Measurements from ENCODE around the gene PDLIM4.

Gene PDLIM4

GRCh38 chr5:132227485-132228240 is 29.8 kb upstream of the PDLIM4 start, which contains the start of gene P4HA2:
Gene P4HA2, minus strand, starts transcription at chr5:132227853. Its CDS starts 9,227 bp downstream, at chr5:132218626.
- peak; percentile 45 to 50 for DNase-seq (ENCODE audit: low read depth in 2 of 2)

- DNase-seq (ENCODE audit: low read depth in 2 of 2): no peak
Measured at GRCh38 chr5:132228241-132229035, 29.1 kb upstream of the PDLIM4 start.

- no peak for DNase-seq (ENCODE audit: low read depth in 2 of 2)
Measured at GRCh38 chr5:132229236-132229635, 28.3 kb upstream of the PDLIM4 start.

GRCh38 chr5:132230871-132231270 is 26.6 kb upstream of the PDLIM4 start:
- no peak for DNase-seq (ENCODE audit: low read depth in 2 of 2)

GRCh38 chr5:132232465-132232864 is 25.0 kb upstream of the PDLIM4 start:
- DNase-seq (ENCODE audit: low read depth in 2 of 2): no peak

GRCh38 chr5:132233081-132233480 is 24.4 kb upstream of the PDLIM4 start:
- no peak for DNase-seq (ENCODE audit: low read depth in 2 of 2)

GRCh38 chr5:132233811-132234683 is 23.4 kb upstream of the PDLIM4 start:
- no peak for DNase-seq (ENCODE audit: low read depth in 2 of 2)

- no peak for DNase-seq (ENCODE audit: low read depth in 2 of 2)
Measured at GRCh38 chr5:132234684-132235062, 22.8 kb upstream of the PDLIM4 start.

- no peak for DNase-seq (ENCODE audit: low read depth in 2 of 2)
Measured at GRCh38 chr5:132235340-132235739, 22.2 kb upstream of the PDLIM4 start.

GRCh38 chr5:132237141-132237540 is 20.4 kb upstream of the PDLIM4 start:
- DNase-seq (ENCODE audit: low read depth in 2 of 2): no peak

GRCh38 chr5:132237670-132238069 is 19.8 kb upstream of the PDLIM4 start:
- DNase-seq (ENCODE audit: low read depth in 2 of 2): no peak

- peak; percentile 61 to 67 for DNase-seq (ENCODE audit: low read depth in 2 of 2)
Measured at GRCh38 chr5:132238169-132238744, 19.2 kb upstream of the PDLIM4 start.

GRCh38 chr5:132238901-132239500 is 18.5 kb upstream of the PDLIM4 start:
- DNase-seq (ENCODE audit: low read depth in 2 of 2): no peak

GRCh38 chr5:132239776-132240175 is 17.7 kb upstream of the PDLIM4 start:
- no peak for DNase-seq (ENCODE audit: low read depth in 2 of 2)

GRCh38 chr5:132243366-132243977 is 14.0 kb upstream of the PDLIM4 start:
- DNase-seq (ENCODE audit: low read depth in 2 of 2): no peak

- no peak for DNase-seq (ENCODE audit: low read depth in 2 of 2)
Measured at GRCh38 chr5:132245593-132245992, 11.9 kb upstream of the PDLIM4 start.

- no peak for DNase-seq (ENCODE audit: low read depth in 2 of 2)
Measured at GRCh38 chr5:132246806-132247205, 10.7 kb upstream of the PDLIM4 start.

GRCh38 chr5:132250547-132250946 is 6.9 kb upstream of the PDLIM4 start:
- no peak for DNase-seq (ENCODE audit: low read depth in 2 of 2)

GRCh38 chr5:132251220-132251725 is 6.2 kb upstream of the PDLIM4 start:
- no peak for DNase-seq (ENCODE audit: low read depth in 2 of 2)

- DNase-seq (ENCODE audit: low read depth in 2 of 2): no peak
Measured at GRCh38 chr5:132253008-132253441, 4.5 kb upstream of the PDLIM4 start.

Measured in stimulated activated CD8-positive, alpha-beta memory T cell treated with anti-CD3 and anti-CD28 coated beads, Interleukin-15, amount 100 ng/mL, for 48 hours (primary cell).